K562 (cell line): Measurements from ENCODE around the gene CCNY. TPM values are rescaled to one million over a fixed set of nuclear protein-coding genes. Genes with fewer than 3 reads are reported as not detected.

Experiments used
- CTBP1 ChIP-seq: fragments of 450-650 bp; IDR thresholded peaks from 2 replicates; pipeline ENCODE4 v1.6.1; 2016; ENCODE audit warnings: borderline replicate concordance
- L3MBTL2 ChIP-seq: fragments of 450-650 bp; IDR thresholded peaks from 2 replicates; pipeline ENCODE4 v1.6.1; 2016; ENCODE audit warnings: mild to moderate bottlenecking, moderate library complexity
- MYC ChIP-seq, 2 experiments: fragments of 250-450 bp in 1 of 2; sonication (Bioruptor Pico) in 1 of 2; IDR thresholded peaks; 2 replicates each; pipeline versions ENCODE4 v1.5.1 to v1.6.1; 2012 to 2021; ENCODE audit warnings: low read depth in 2 of 2, borderline replicate concordance in 1 of 2, improper control_type of control experiment in 1 of 2, low read length in 1 of 2, mild to moderate bottlenecking in 1 of 2, moderate library complexity in 1 of 2
- TEAD4 ChIP-seq, 2 experiments: sonication (generic) in 1 of 2; formaldehyde crosslinking in 1 of 2; IDR thresholded peaks; 2 replicates each; pipeline versions ENCODE4 v1.6.1 to v1.8.0; 2012 to 2022; ENCODE audit warnings: borderline replicate concordance in 1 of 2, inconsistent platforms in 1 of 2, low read length in 1 of 2, mild to moderate bottlenecking in 1 of 2, missing genetic modification reagents in 1 of 2
- XRCC4 ChIP-seq: IDR thresholded peaks from one replicate; pipeline ENCODE4 v1.6.1; 2011; ENCODE audit not compliant: insufficient read depth, insufficient read length; ENCODE audit errors: extremely low read depth
- polyA plus RNA-seq, 8 experiments: library from polyadenylated mRNA; depleted of rRNA in 4 of 8; stranded (reverse) in 5 of 8; unstranded in 3 of 8; fragments of >200 nt; fragmentation: Nextera tagmentation in 2 of 8; fragmentation: Illumina TruSeq in 1 of 8; extraction: Ambion mirVana in 2 of 8; extraction: Trizol in 1 of 8; gene quantifications; 2 replicates each; pipeline versions ENCODE4 v1.2.1 to v1.2.3, GENCODE V29; 2011 to 2014; ENCODE audit warnings: inconsistent platforms in 1 of 8, missing spikeins in 1 of 8
- total RNA-seq, 7 experiments: library from RNA; depleted of rRNA in 6 of 7; stranded (reverse); fragments of >200 nt in 6 of 7; fragmentation: Illumina TruSeq in 2 of 7; extraction: Trizol in 2 of 7; gene quantifications; 2 replicates each; pipeline versions ENCODE4 v1.2.1 to v1.2.3, GENCODE V29; 2011 to 2021; ENCODE audit warnings: low replicate concordance in 1 of 7
- TF ChIP-seq, protein P1 (sequence below): fragments of 200-800 bp; sonication (Bioruptor generic); IDR thresholded peaks from 2 replicates; pipeline ENCODE4 v1.6.1; 2016; ENCODE audit warnings: missing genetic modification characterization, missing compliant biosample characterization
- TF ChIP-seq, protein P2 (sequence below): sonication (generic); formaldehyde crosslinking; IDR thresholded peaks from 2 replicates; pipeline ENCODE4 v1.8.1; 2023; ENCODE audit warnings: missing genetic modification reagents, mild to moderate bottlenecking, borderline replicate concordance
- TF ChIP-seq, protein P3 (sequence below): fragments of 450-650 bp; IDR thresholded peaks from 2 replicates; pipeline ENCODE4 v1.6.1; 2017; ENCODE audit warnings: antibody characterized with exemption, mild to moderate bottlenecking

Gene CCNY
- total and polyA plus RNA-seq, 9 of the 15 experiments (the other 6 are each of a cell fraction or from before 2014, with no cell fraction given): 8.4 to 109 (median 38.6) TPM

DNA sequence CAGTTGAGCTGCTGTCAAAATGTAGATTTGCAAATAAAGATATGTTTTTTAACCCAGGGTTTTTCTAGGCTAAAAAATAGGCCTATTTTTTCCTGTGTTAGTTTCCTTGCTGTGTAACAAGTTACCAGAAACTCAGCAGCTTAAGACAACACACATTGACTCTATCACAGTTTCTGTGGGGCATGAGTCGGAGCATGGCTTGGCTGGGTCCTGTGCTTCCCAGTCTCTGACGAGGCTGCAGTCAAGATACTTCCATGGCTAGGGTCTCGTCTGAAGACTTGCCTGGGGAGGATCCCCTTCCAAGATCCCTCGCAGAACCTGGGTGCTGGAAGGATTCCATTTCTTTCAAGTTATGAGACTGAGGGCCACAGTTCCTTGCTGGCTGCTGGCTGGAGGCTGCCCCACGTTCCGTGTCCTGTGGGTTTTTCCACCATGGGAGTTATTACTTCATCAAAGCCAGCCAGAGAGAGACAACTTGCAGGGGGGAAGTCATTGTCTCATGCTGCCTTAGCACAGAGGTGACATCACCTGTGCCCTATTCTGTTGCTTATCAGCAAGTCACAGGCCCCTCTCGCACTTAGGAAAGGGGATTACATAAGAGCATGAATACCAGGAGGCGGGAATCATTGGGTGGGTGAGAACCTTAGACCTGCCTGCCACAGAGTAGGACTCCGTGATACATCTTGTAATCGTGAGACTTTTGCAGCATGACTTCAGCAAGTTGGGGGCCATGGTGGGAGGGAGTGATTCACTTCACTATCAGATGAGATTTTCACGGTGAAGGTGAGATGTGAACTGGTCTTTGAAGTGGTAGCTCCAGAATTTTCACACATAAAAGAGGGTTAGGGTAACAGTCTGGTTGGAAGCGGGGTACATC, 77.9 kb downstream of the CCNY start (continued):
- TF ChIP-seq TEAD4 (IDR thresholded peaks at IDR 0.05; ENCODE audit: low read length): peak; percentile 91
- TF ChIP-seq TEAD4 (CRISPR knock-in tag; IDR thresholded peaks at IDR 0.05; ENCODE audit: borderline replicate concordance): no peak
- TF ChIP-seq, protein P1, sequence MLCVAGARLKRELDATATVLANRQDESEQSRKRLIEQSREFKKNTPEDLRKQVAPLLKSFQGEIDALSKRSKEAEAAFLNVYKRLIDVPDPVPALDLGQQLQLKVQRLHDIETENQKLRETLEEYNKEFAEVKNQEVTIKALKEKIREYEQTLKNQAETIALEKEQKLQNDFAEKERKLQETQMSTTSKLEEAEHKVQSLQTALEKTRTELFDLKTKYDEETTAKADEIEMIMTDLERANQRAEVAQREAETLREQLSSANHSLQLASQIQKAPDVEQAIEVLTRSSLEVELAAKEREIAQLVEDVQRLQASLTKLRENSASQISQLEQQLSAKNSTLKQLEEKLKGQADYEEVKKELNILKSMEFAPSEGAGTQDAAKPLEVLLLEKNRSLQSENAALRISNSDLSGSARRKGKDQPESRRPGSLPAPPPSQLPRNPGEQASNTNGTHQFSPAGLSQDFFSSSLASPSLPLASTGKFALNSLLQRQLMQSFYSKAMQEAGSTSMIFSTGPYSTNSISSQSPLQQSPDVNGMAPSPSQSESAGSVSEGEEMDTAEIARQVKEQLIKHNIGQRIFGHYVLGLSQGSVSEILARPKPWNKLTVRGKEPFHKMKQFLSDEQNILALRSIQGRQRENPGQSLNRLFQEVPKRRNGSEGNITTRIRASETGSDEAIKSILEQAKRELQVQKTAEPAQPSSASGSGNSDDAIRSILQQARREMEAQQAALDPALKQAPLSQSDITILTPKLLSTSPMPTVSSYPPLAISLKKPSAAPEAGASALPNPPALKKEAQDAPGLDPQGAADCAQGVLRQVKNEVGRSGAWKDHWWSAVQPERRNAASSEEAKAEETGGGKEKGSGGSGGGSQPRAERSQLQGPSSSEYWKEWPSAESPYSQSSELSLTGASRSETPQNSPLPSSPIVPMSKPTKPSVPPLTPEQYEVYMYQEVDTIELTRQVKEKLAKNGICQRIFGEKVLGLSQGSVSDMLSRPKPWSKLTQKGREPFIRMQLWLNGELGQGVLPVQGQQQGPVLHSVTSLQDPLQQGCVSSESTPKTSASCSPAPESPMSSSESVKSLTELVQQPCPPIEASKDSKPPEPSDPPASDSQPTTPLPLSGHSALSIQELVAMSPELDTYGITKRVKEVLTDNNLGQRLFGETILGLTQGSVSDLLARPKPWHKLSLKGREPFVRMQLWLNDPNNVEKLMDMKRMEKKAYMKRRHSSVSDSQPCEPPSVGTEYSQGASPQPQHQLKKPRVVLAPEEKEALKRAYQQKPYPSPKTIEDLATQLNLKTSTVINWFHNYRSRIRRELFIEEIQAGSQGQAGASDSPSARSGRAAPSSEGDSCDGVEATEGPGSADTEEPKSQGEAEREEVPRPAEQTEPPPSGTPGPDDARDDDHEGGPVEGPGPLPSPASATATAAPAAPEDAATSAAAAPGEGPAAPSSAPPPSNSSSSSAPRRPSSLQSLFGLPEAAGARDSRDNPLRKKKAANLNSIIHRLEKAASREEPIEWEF (CRISPR knock-in tag): no peak
- TF ChIP-seq, protein P2, sequence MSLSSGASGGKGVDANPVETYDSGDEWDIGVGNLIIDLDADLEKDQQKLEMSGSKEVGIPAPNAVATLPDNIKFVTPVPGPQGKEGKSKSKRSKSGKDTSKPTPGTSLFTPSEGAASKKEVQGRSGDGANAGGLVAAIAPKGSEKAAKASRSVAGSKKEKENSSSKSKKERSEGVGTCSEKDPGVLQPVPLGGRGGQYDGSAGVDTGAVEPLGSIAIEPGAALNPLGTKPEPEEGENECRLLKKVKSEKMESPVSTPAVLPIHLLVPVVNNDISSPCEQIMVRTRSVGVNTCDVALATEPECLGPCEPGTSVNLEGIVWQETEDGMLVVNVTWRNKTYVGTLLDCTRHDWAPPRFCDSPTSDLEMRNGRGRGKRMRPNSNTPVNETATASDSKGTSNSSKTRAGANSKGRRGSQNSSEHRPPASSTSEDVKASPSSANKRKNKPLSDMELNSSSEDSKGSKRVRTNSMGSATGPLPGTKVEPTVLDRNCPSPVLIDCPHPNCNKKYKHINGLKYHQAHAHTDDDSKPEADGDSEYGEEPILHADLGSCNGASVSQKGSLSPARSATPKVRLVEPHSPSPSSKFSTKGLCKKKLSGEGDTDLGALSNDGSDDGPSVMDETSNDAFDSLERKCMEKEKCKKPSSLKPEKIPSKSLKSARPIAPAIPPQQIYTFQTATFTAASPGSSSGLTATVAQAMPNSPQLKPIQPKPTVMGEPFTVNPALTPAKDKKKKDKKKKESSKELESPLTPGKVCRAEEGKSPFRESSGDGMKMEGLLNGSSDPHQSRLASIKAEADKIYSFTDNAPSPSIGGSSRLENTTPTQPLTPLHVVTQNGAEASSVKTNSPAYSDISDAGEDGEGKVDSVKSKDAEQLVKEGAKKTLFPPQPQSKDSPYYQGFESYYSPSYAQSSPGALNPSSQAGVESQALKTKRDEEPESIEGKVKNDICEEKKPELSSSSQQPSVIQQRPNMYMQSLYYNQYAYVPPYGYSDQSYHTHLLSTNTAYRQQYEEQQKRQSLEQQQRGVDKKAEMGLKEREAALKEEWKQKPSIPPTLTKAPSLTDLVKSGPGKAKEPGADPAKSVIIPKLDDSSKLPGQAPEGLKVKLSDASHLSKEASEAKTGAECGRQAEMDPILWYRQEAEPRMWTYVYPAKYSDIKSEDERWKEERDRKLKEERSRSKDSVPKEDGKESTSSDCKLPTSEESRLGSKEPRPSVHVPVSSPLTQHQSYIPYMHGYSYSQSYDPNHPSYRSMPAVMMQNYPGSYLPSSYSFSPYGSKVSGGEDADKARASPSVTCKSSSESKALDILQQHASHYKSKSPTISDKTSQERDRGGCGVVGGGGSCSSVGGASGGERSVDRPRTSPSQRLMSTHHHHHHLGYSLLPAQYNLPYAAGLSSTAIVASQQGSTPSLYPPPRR (CRISPR knock-in tag): no peak
- no peak for TF ChIP-seq XRCC4
- TF ChIP-seq, protein P3, sequence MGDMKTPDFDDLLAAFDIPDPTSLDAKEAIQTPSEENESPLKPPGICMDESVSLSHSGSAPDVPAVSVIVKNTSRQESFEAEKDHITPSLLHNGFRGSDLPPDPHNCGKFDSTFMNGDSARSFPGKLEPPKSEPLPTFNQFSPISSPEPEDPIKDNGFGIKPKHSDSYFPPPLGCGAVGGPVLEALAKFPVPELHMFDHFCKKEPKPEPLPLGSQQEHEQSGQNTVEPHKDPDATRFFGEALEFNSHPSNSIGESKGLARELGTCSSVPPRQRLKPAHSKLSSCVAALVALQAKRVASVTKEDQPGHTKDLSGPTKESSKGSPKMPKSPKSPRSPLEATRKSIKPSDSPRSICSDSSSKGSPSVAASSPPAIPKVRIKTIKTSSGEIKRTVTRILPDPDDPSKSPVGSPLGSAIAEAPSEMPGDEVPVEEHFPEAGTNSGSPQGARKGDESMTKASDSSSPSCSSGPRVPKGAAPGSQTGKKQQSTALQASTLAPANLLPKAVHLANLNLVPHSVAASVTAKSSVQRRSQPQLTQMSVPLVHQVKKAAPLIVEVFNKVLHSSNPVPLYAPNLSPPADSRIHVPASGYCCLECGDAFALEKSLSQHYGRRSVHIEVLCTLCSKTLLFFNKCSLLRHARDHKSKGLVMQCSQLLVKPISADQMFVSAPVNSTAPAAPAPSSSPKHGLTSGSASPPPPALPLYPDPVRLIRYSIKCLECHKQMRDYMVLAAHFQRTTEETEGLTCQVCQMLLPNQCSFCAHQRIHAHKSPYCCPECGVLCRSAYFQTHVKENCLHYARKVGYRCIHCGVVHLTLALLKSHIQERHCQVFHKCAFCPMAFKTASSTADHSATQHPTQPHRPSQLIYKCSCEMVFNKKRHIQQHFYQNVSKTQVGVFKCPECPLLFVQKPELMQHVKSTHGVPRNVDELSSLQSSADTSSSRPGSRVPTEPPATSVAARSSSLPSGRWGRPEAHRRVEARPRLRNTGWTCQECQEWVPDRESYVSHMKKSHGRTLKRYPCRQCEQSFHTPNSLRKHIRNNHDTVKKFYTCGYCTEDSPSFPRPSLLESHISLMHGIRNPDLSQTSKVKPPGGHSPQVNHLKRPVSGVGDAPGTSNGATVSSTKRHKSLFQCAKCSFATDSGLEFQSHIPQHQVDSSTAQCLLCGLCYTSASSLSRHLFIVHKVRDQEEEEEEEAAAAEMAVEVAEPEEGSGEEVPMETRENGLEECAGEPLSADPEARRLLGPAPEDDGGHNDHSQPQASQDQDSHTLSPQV: peak; percentile 42
- peak; percentile 20; the same call in 1 of the 2 replicates for TF ChIP-seq MYC (IDR thresholded peaks at IDR 0.05; ENCODE audit: low read depth, low read length)
- TF ChIP-seq MYC (CRISPR knock-in tag; IDR thresholded peaks at IDR 0.05; ENCODE audit: borderline replicate concordance, low read depth): no peak
- peak; percentile 95 for TF ChIP-seq CTBP1
- TF ChIP-seq L3MBTL2: peak; percentile 61; the same call in 1 of the 2 replicates
